NCI-H1694 (cell line): Measurements from ENCODE around the gene MTUS2.

ENCODE experiments used
- DNase-seq: peaks from one replicate; lab custom pipeline; 2025; lab: John Stamatoyannopoulos, UW

MTUS2 gene

GRCh38 chr13:29550430-29550988 is 730.4 kb downstream of the MTUS2 start:
- DNase-seq, result no peak

- no peak for DNase-seq
These were observed 731.1 kb downstream of the MTUS2 start for GRCh38 chr13:29551214-29551613.
